Activated naive CD8-positive, alpha-beta T cell treated with anti-CD3 and anti-CD28 coated beads, Interleukin-2, amount 10 ng/mL, durations not matched to agents 7 days and 5 days (primary cell): ENCODE results near the gene PDIK1L. TPM values are rescaled to one million over a fixed set of nuclear protein-coding genes. Genes with fewer than 3 reads are reported as not detected.

ENCODE experiments used
- ATAC-seq: fragments of 150-1000 bp; cut with Tn5 transposase; one replicate; pipeline ENCODE4 v1.10.0; 2021; ENCODE audit warnings: low read depth, moderate library complexity
- POLR2A ChIA-PET: fragments of 350-600 bp; sonication (Branson Sonifier 250); formaldehyde crosslinking; loops from one replicate; lab custom pipeline; 2021; ENCODE audit warnings: antibody characterized with exemption; lab: Charles Lee
- DNase-seq: peaks from one replicate; pipeline ENCODE4 v3.0.0; 2021
- H3K27ac Mint-ChIP-seq: one replicate; pipeline ENCODE4 v1.8.0; 2022; ENCODE audit warnings: mild to moderate bottlenecking, mixed read lengths
- H3K27me3 Mint-ChIP-seq: one replicate; pipeline ENCODE4 v1.8.0; 2022; ENCODE audit warnings: mild to moderate bottlenecking, moderate library complexity, mixed read lengths
- H3K36me3 Mint-ChIP-seq: one replicate; pipeline ENCODE4 v1.8.0; 2021; ENCODE audit warnings: mild to moderate bottlenecking, mixed read lengths
- H3K4me1 Mint-ChIP-seq: one replicate; pipeline ENCODE4 v1.8.0; 2021; ENCODE audit warnings: mixed read lengths
- H3K4me3 Mint-ChIP-seq: one replicate; pipeline ENCODE4 v1.8.0; 2022; ENCODE audit warnings: mild to moderate bottlenecking, moderate library complexity, mixed read lengths
- H3K9me3 Mint-ChIP-seq: one replicate; pipeline ENCODE4 v1.8.0; 2021; ENCODE audit warnings: mixed read lengths
- total RNA-seq, 2 experiments: library from RNA; stranded (reverse); gene quantifications; one replicate each; pipeline ENCODE4 v1.2.3, GENCODE V29; 2021

The PDIK1L gene
- total RNA-seq, 2 experiments from 2014 or later = 21.2 to 22.1 TPM

- H3K4me3 Mint-ChIP-seq = no peak overlapping the region
- H3K4me1 Mint-ChIP-seq = peaks cover 15% of the 10 kb centered on the region
- peaks cover 11% of the 10 kb centered on the region for H3K36me3 Mint-ChIP-seq
- POLR2A ChIA-PET = interaction anchor here (1.5 kb wide), 1 partner anchor 20 kb away, joined by 4 read pairs; the partner anchor contains the start of gene PDIK1L
- peaks cover 1% of the 10 kb centered on the region for H3K9me3 Mint-ChIP-seq
- ATAC-seq (no peak), DNase-seq (no peak)
- H3K27me3 Mint-ChIP-seq = peaks cover 3% of the 10 kb centered on the region
- H3K27ac Mint-ChIP-seq = no peak overlapping the region
These were observed 20.7 kb downstream of the PDIK1L start for GRCh38 chr1:26132128-26132833.

- POLR2A ChIA-PET = interaction anchor here (1.5 kb wide), 1 partner anchor 21 kb away, joined by 4 read pairs; the partner anchor contains the start of gene PDIK1L
- Mint-ChIP-seq H3K36me3 (peaks cover 8% of the 10 kb centered on the region), H3K4me3 (no peak overlapping the region), H3K27me3 (peaks cover 3% of the 10 kb centered on the region), H3K4me1 (peaks cover 12% of the 10 kb centered on the region), H3K27ac (no peak overlapping the region), H3K9me3 (peaks cover 1% of the 10 kb centered on the region)
- ATAC-seq (no peak), DNase-seq (no peak)
These were observed 21.2 kb downstream of the PDIK1L start for GRCh38 chr1:26132834-26133167.

- H3K27me3 Mint-ChIP-seq = peaks cover 3% of the 10 kb centered on the region
- ATAC-seq (no peak), DNase-seq (no peak)
- POLR2A ChIA-PET = no interaction called here
- peaks cover 15% of the 10 kb centered on the region for H3K4me1 Mint-ChIP-seq
- H3K27ac Mint-ChIP-seq = no peak overlapping the region
- H3K9me3 Mint-ChIP-seq = peaks cover 1% of the 10 kb centered on the region
- peaks cover 3% of the 10 kb centered on the region for H3K36me3 Mint-ChIP-seq
- no peak overlapping the region for H3K4me3 Mint-ChIP-seq
These were observed 22.8 kb downstream of the PDIK1L start for GRCh38 chr1:26134466-26134865.

- POLR2A ChIA-PET = interaction anchor here (0.5 to 4.3 kb wide), 13 partner anchors 11 to 364 kb away, joined by 3 to 73 read pairs (median 3); partner anchors contain the start of genes CEP85, HMGN2, PDIK1L and ZNF593
- DNase-seq (no peak), ATAC-seq (peak; percentile 95)
- Mint-ChIP-seq H3K36me3 (no peaks in the 10 kb centered on the region), H3K4me3 (peak overlapping the region; percentile 72), H3K4me1 (peaks cover 14% of the 10 kb centered on the region), H3K27ac (peak overlapping the region; percentile 82), H3K9me3 (no peaks in the 10 kb centered on the region), H3K27me3 (peaks cover 7% of the 10 kb centered on the region)
These were observed 27.4 kb downstream of the PDIK1L start for GRCh38 chr1:26138974-26139558.

GRCh38 chr1:26142159-26142558, 30.5 kb downstream of the PDIK1L start:
- Mint-ChIP-seq H3K4me1 (peaks cover 19% of the 10 kb centered on the region), H3K27me3 (peaks cover 11% of the 10 kb centered on the region), H3K27ac (no peak overlapping the region), H3K4me3 (no peak overlapping the region), H3K9me3 (no peaks in the 10 kb centered on the region), H3K36me3 (no peaks in the 10 kb centered on the region)
- ATAC-seq = no peak
- POLR2A ChIA-PET = interaction anchor here (0.7 kb wide), 2 partner anchors 15 to 237 kb away, joined by 3 read pairs; no protein-coding TSS in a partner anchor
- DNase-seq = no peak

- Mint-ChIP-seq H3K27ac (no peak overlapping the region), H3K36me3 (no peaks in the 10 kb centered on the region), H3K27me3 (peaks cover 19% of the 10 kb centered on the region), H3K9me3 (no peaks in the 10 kb centered on the region), H3K4me3 (no peak overlapping the region), H3K4me1 (peaks cover 5% of the 10 kb centered on the region)
- DNase-seq = peak; percentile 68
- POLR2A ChIA-PET = interaction anchor here (0.8 to 3.1 kb wide), 9 partner anchors 18 to 90 kb away, joined by 3 to 15 read pairs (median 4); partner anchors contain the start of gene PDIK1L
- peak; percentile 79 for ATAC-seq
These were observed 33.7 kb downstream of the PDIK1L start for GRCh38 chr1:26145041-26145959.

GRCh38 chr1:26145960-26146294, 34.3 kb downstream of the PDIK1L start:
- DNase-seq (no peak), ATAC-seq (no peak)
- Mint-ChIP-seq H3K27me3 (peaks cover 19% of the 10 kb centered on the region), H3K36me3 (no peaks in the 10 kb centered on the region), H3K9me3 (no peaks in the 10 kb centered on the region), H3K4me3 (no peak overlapping the region), H3K27ac (no peak overlapping the region), H3K4me1 (peaks cover 5% of the 10 kb centered on the region)
- POLR2A ChIA-PET = interaction anchor here (0.8 to 3.1 kb wide), 3 partner anchors 26 to 42 kb away, joined by 3 to 15 read pairs (median 4); no protein-coding TSS in a partner anchor

GRCh38 chr1:26148887-26149286, 37.3 kb downstream of the PDIK1L start:
- Mint-ChIP-seq H3K27ac (no peak overlapping the region), H3K4me3 (no peak overlapping the region)
- POLR2A ChIA-PET = no interaction called here

GRCh38 chr1:26153966-26154532, 42.4 kb downstream of the PDIK1L start:
- DNase-seq = no peak
- POLR2A ChIA-PET = no interaction called here
- no peak overlapping the region for H3K4me3 Mint-ChIP-seq
- no peak overlapping the region for H3K27ac Mint-ChIP-seq
- H3K36me3 Mint-ChIP-seq = no peaks in the 10 kb centered on the region
- peaks cover 6% of the 10 kb centered on the region for H3K4me1 Mint-ChIP-seq
- H3K27me3 Mint-ChIP-seq = peaks cover 48% of the 10 kb centered on the region
- H3K9me3 Mint-ChIP-seq = no peaks in the 10 kb centered on the region
- ATAC-seq = no peak

More at GRCh38 chr1:26148887-26149286, 37.3 kb downstream of the PDIK1L start:
- no peak for ATAC-seq
- Mint-ChIP-seq H3K36me3 (no peaks in the 10 kb centered on the region), H3K27me3 (peaks cover 29% of the 10 kb centered on the region), H3K9me3 (no peaks in the 10 kb centered on the region), H3K4me1 (peaks cover 5% of the 10 kb centered on the region)
- DNase-seq = no peak

GRCh38 chr1:26154750-26155149, 43.1 kb downstream of the PDIK1L start:
- POLR2A ChIA-PET = no interaction called here
- Mint-ChIP-seq H3K4me3 (no peak overlapping the region), H3K36me3 (no peaks in the 10 kb centered on the region), H3K27me3 (peaks cover 51% of the 10 kb centered on the region), H3K9me3 (no peaks in the 10 kb centered on the region), H3K27ac (no peak overlapping the region), H3K4me1 (peaks cover 6% of the 10 kb centered on the region)
- ATAC-seq (no peak), DNase-seq (no peak)

GRCh38 chr1:26155370-26156284, 44.0 kb downstream of the PDIK1L start:
- no peak overlapping the region for H3K4me3 Mint-ChIP-seq
- H3K27ac Mint-ChIP-seq = no peak overlapping the region
- no peak for ATAC-seq
- POLR2A ChIA-PET = interaction anchor here (0.6 kb wide), 1 partner anchor 93 kb away, joined by 3 read pairs; no protein-coding TSS in a partner anchor
- H3K36me3 Mint-ChIP-seq = no peaks in the 10 kb centered on the region
- peaks cover 6% of the 10 kb centered on the region for H3K4me1 Mint-ChIP-seq
- DNase-seq = no peak
- H3K27me3 Mint-ChIP-seq = peaks cover 51% of the 10 kb centered on the region
- no peaks in the 10 kb centered on the region for H3K9me3 Mint-ChIP-seq
